Prostate gland (tissue), 2 donors: Measurements from ENCODE around the gene LGALS13.

Experiments
- CTCF ChIP-seq, 4 experiments: fragments of 200-600 bp in 2 of 4; fragments of 450-650 bp in 2 of 4; sonication (generic) in 2 of 4; IDR thresholded peaks; 1 replicate in 3 of 4; 2 replicates in 1 of 4; pipeline ENCODE4 v1.5.1; 2016 to 2019; ENCODE audit warnings: antibody characterized with exemption in 4 of 4, mild to moderate bottlenecking in 2 of 4, moderate library complexity in 2 of 4
- POLR2A ChIP-seq: fragments of 450-650 bp; IDR thresholded peaks from one replicate; pipeline ENCODE4 v1.6.1; 2016; ENCODE audit warnings: antibody characterized with exemption, mild to moderate bottlenecking

DNA sequence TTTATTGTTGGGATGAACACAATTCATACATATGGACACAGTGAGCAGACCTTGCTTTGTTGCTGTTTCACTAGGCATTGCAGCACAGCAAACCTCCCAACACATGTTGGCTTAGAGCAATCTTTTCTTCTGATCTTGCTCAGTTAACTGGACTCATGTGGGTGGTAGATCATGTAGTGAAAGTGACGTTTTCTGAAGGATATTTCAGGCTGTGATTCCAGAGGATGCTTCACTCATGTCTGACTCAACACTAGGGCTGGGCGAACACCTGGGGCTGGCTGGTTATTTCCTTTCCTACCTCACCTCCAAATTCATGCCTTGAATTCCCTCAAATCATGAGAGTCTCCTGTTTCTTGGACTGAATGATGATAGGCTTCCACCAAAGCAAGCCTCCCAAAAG lies 14.3 kb upstream of the LGALS13 start:
- TF ChIP-seq CTCF (IDR thresholded peaks at IDR 0.05) (no peak), POLR2A (no peak)
